AG04450 (cell line): ENCODE results near the gene OR10G3. TPM values are rescaled to one million over a fixed set of nuclear protein-coding genes. Genes with fewer than 3 reads are reported as not detected.

Experiments used
- CTCF ChIA-PET: fragments of 300-600, 350-600 bp; formaldehyde crosslinking; extraction: SDS; loops from one replicate; lab custom pipeline; 2022; ENCODE audit warnings: antibody characterized with exemption, inconsistent platforms; lab: Charles Lee
- POLR2A ChIA-PET: fragments of 350-600 bp; formaldehyde crosslinking; extraction: SDS; loops from one replicate; lab custom pipeline; 2021; ENCODE audit warnings: antibody characterized with exemption, inconsistent platforms; lab: Yijun Ruan, JAX
- DNase-seq: peaks from one replicate; pipeline ENCODE4 v3.0.0-alpha.2; 2011; ENCODE audit warnings: low read depth, low spot score
- H3K27ac ChIP-seq: one replicate; pipeline ENCODE4 v1.5.1; 2012; ENCODE audit warnings: low read depth, low read length, control low read depth
- H3K27me3 ChIP-seq: one replicate; pipeline ENCODE4 v1.6.0; 2012; ENCODE audit warnings: low read length; ENCODE audit not compliant: control insufficient read depth, insufficient read depth
- H3K4me3 ChIP-seq: 2 replicates; pipeline ENCODE4 v1.5.1; 2011; ENCODE audit warnings: mild to moderate bottlenecking, low read depth, low read length, control low read depth
- H3K9me3 ChIP-seq: 2 replicates; pipeline ENCODE4 v1.5.1; 2012; ENCODE audit warnings: low read length; ENCODE audit not compliant: control insufficient read depth, insufficient read depth
- CTCF ChIP-seq: IDR thresholded peaks from 2 replicates; pipeline ENCODE4 v1.5.1; 2011; ENCODE audit warnings: low read depth, low read length, control low read depth, inconsistent platforms
- polyA plus RNA-seq: library from polyadenylated mRNA; depleted of rRNA; stranded (reverse); fragments of >200 nt; gene quantifications from 2 replicates; pipeline ENCODE4 v1.2.3, GENCODE V29; 2011

OR10G3 gene
- polyA plus RNA-seq, 1 experiment: not detected

DNA sequence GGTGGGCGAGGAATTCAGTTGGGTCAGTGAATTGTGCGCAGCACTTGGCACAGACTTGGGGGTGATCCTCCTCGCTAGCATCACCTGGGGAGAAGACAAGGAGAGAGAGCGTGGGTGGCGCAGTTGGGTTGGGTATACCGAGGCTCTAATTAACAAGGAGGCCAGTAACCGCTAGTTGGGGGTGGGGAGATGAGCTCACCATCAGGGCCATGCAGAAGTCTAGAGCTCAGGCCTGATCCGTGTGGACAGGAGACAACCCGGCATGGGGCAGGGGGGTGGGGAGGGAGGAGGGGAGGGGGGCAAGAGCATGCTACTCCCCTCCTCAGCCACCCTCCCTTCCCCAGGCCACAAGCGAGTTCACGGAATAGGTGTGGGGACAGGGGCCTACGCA is 54.3 kb downstream of the OR10G3 start:
- DNase-seq: no peak
- TF ChIP-seq CTCF: no peak
- Histone ChIP-seq H3K9me3 (peaks cover 2% of the 10 kb centered on the region; the same call in 1 of the 2 replicates), H3K4me3 (peak overlapping the region; percentile 76), H3K27ac (no peak overlapping the region), H3K27me3 (peaks cover 10% of the 10 kb centered on the region)
- ChIA-PET CTCF (interaction anchor here (0.9 to 5.4 kb wide), 7 partner anchors 14 to 553 kb away, joined by 3 to 24 read pairs (median 5); partner anchors contain the start of genes CHD8, METTL3 and TOX4), POLR2A (interaction anchor here (0.6 to 1.8 kb wide), 6 partner anchors 10 to 1117 kb away, joined by 3 to 23 read pairs (median 4); partner anchors contain the start of genes CHD8 and METTL3)

DNA sequence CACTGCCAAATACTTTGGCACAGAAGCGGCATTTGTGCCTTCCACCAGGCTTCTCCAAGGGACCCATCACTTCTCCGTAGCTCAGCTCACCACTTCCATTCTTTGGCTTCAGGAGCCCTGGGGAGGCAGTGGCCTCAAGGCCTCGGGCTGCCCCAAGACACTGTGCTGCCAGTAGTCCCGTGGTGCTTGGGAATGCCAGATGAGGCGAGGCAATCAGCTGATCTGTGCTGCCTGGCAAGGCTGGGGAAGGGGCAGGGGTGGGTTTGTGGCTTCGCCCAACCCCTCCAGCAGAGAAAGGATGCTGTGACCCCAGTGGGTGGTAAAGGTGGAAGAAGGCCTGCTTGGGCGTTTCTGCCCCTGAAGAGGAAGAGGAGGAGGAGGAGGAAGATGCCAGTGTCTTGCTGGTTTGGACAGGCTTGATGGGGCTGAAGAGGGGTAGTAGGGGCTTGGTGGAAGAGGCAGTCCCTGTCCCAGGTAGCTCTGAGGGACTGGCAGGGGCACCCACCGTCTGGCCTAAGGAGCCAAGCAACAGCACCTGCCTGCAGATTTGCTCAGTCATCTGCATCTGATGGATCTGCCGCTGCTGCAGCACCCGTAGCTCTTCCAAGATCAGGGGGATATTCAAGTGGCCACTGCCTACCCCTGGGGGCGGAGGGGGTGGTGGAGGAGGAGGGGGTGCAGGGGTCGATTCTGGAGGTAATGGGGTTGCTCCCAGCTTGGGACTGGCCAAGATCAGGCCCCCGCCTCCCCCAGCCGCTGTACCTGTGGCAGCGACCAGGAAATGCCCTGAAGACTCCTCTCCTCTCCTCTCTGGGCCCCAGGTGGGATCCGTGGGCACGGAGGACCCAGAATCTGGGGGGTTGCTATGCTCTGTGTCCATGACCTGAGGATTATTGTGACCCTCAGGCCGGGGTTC is 55.0 kb downstream of the OR10G3 start:
- POLR2A ChIA-PET: interaction anchor here (0.6 to 1.8 kb wide), 3 partner anchors 9 to 30 kb away, joined by 3 to 23 read pairs (median 3); partner anchors contain the start of gene METTL3
- DNase-seq: no peak
- TF ChIP-seq CTCF: no peak
- no peak overlapping the region for H3K27ac ChIP-seq
- peaks cover 9% of the 10 kb centered on the region for H3K27me3 ChIP-seq
- peak overlapping the region; percentile 76 for H3K4me3 ChIP-seq
- CTCF ChIA-PET: interaction anchor here (0.8 to 5.4 kb wide), 2 partner anchors 26 to 37 kb away, joined by 3 to 24 read pairs; no protein-coding TSS in a partner anchor
- peaks cover 2% of the 10 kb centered on the region; the same call in 1 of the 2 replicates for H3K9me3 ChIP-seq

DNA sequence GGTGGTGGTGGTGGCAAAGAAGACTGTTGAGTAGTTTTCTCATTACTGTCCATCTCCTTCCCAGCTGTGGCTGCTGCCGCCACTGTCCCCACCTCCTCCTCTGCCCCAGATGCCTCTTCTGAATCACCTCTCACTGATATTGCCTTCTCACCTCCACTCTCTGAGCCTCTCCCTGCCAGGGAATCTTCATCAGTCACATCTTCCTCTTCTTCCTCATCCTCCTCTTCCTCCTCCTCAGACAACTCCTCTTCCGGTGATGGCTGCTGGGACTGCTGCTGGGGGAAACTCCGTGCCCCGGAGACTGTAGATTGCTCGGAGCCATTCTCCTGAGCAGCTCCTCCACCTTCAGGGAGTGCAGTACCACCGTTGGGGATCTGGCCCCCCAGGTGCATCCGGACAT is 56.7 kb downstream of the OR10G3 start:
- no peak overlapping the region for H3K4me3 ChIP-seq
- H3K9me3 ChIP-seq: peaks cover 2% of the 10 kb centered on the region; the same call in 1 of the 2 replicates
- peaks cover 2% of the 10 kb centered on the region for H3K27me3 ChIP-seq
- no peak for TF ChIP-seq CTCF
- H3K27ac ChIP-seq: no peak overlapping the region
- CTCF ChIA-PET: interaction anchor here (1.1 kb wide), 1 partner anchor 25 kb away, joined by 3 read pairs; no protein-coding TSS in a partner anchor
- POLR2A ChIA-PET: interaction anchor here (0.5 kb wide), 1 partner anchor 67 kb away, joined by 7 read pairs; no protein-coding TSS in a partner anchor
- DNase-seq: no peak

- DNase-seq: no peak
- Histone ChIP-seq H3K9me3 (peaks cover 2% of the 10 kb centered on the region; the same call in 1 of the 2 replicates), H3K27ac (no peak overlapping the region), H3K4me3 (no peak overlapping the region), H3K27me3 (no peaks in the 10 kb centered on the region)
- POLR2A ChIA-PET: interaction anchor here (1.9 kb wide), 1 partner anchor 10 kb away, joined by 10 read pairs; the partner anchor contains the start of gene METTL3
- TF ChIP-seq CTCF: no peak
- CTCF ChIA-PET: no interaction called here
These were observed 58.4 kb downstream of the OR10G3 start for GRCh38 chr14:21521501-21521900.
